GM12878 (cell line): ENCODE measurements around the gene BTC. TPM values are rescaled to one million over a fixed set of nuclear protein-coding genes. Genes with fewer than 3 reads are reported as not detected.

Source experiments
- ATAC-seq: fragments of 200-7000 bp; cut with Tn5 transposase; 3 replicates; pipeline ENCODE4 v1.9.1; 2020; ENCODE audit warnings: mild to moderate bottlenecking, moderate library complexity
- BruUV-seq: library from RNA; stranded (reverse); fragments of 400-500 nt; replicated peaks from 2 replicates; lab custom pipeline; 2021; lab: Mats Ljungman, UMichigan
- CTCF ChIA-PET: fragments of 300-600 bp; sonication (Branson Sonifier 250); formaldehyde crosslinking; extraction: SDS; loops from one replicate; lab custom pipeline; 2021; ENCODE audit warnings: inconsistent platforms; lab: Yijun Ruan, JAX
- POLR2A ChIA-PET: fragments of 350-600 bp; formaldehyde crosslinking; extraction: SDS; loops from one replicate; lab custom pipeline; 2021; ENCODE audit warnings: inconsistent platforms; lab: Charles Lee
- RAD21 ChIA-PET: fragments of 300-600 bp; sonication (Branson Sonifier 250); formaldehyde crosslinking; loops from one replicate; lab custom pipeline; 2023; ENCODE audit warnings: antibody characterized with exemption; ENCODE audit not compliant: unreplicated experiment; lab: Charles Lee
- SMC1A ChIA-PET: fragments of 300-600 bp; sonication (Branson Sonifier 250); formaldehyde crosslinking; loops from one replicate; lab custom pipeline; 2023; ENCODE audit not compliant: unreplicated experiment, uncharacterized antibody; lab: Charles Lee
- DNase-seq: peaks from one replicate; pipeline ENCODE4 v3.0.0-alpha.2; 2011; ENCODE audit warnings: low read depth, low spot score
- FAIRE-seq: peaks from 3 replicates; lab custom pipeline; 2011; peaks lifted over from hg19 to GRCh38; lab: Jason Lieb, UNC
- H2AFZ ChIP-seq: 2 replicates; pipeline ENCODE4 v1.6.0; 2011; ENCODE audit warnings: low read depth, low read length, control low read depth; ENCODE audit not compliant: control insufficient read depth
- H3K27ac ChIP-seq: 2 replicates; pipeline ENCODE4 v1.5.1; 2011; ENCODE audit warnings: control low read depth; ENCODE audit not compliant: control insufficient read depth, insufficient read depth
- H3K27me3 ChIP-seq, 2 experiments: replicated peaks in 1 of 2; 2 replicates each; pipeline versions ENCODE4 v1.6.0 to v1.6.1; 2011; ENCODE audit warnings: low read length in 1 of 2; ENCODE audit not compliant: control insufficient read depth in 2 of 2, insufficient read depth in 2 of 2
- H3K36me3 ChIP-seq, 2 experiments: 2 replicates each; pipeline ENCODE4 v1.5.1; 2011; ENCODE audit warnings: low read length in 1 of 2; ENCODE audit not compliant: control insufficient read depth in 2 of 2, insufficient read depth in 2 of 2
- H3K4me1 ChIP-seq: 2 replicates; pipeline ENCODE4 v1.6.1; 2011; ENCODE audit warnings: mild to moderate bottlenecking, low read length, moderate library complexity, mixed read lengths; ENCODE audit not compliant: control insufficient read depth, insufficient read depth
- H3K4me2 ChIP-seq: 2 replicates; pipeline ENCODE4 v1.6.0; 2011; ENCODE audit warnings: control low read depth; ENCODE audit not compliant: control insufficient read depth, insufficient read depth
- H3K4me3 ChIP-seq: fragments of 200-600 bp; sonication (generic); 2 replicates; pipeline ENCODE4 v1.5.1; 2016
- H3K79me2 ChIP-seq: 2 replicates; pipeline ENCODE4 v1.6.0; 2011; ENCODE audit warnings: low read length; ENCODE audit not compliant: control insufficient read depth, insufficient read depth
- H3K9ac ChIP-seq: 2 replicates; pipeline ENCODE4 v1.8.0; 2011; ENCODE audit warnings: low read length, control low read depth, mixed read lengths; ENCODE audit not compliant: control insufficient read depth, insufficient read depth
- H3K9me3 ChIP-seq: replicated peaks from 3 replicates; pipeline ENCODE4 v1.5.1; 2011; ENCODE audit warnings: mild to moderate bottlenecking, low read length; ENCODE audit not compliant: control insufficient read depth, insufficient read depth
- H4K20me1 ChIP-seq: 2 replicates; pipeline ENCODE4 v1.6.0; 2011; ENCODE audit not compliant: control insufficient read depth, insufficient read depth
- BCL3 ChIP-seq: IDR thresholded peaks from 2 replicates; pipeline ENCODE4 v1.6.1; 2011; ENCODE audit warnings: borderline replicate concordance, low read depth, mild to moderate bottlenecking, moderate library complexity, low read length; ENCODE audit not compliant: insufficient read depth, poor library complexity, severe bottlenecking
- CREB1 ChIP-seq: IDR thresholded peaks from 2 replicates; pipeline ENCODE4 v1.6.1; 2012; ENCODE audit warnings: low read depth, mild to moderate bottlenecking, inconsistent platforms
- EP300 ChIP-seq, 2 experiments: fragments of 150-350 bp in 1 of 2; IDR thresholded peaks; 2 replicates each; pipeline ENCODE4 v1.6.1; 2011 to 2012; ENCODE audit warnings: low read depth in 2 of 2, low read length in 2 of 2, borderline replicate concordance in 1 of 2, improper control_type of control experiment in 1 of 2, inconsistent platforms in 1 of 2; ENCODE audit not compliant: control insufficient read depth in 1 of 2
- ESRRA ChIP-seq: IDR thresholded peaks from 2 replicates; pipeline ENCODE4 v1.6.1; 2012; ENCODE audit warnings: mild to moderate bottlenecking, low read length, improper control_type of control experiment
- GABPA ChIP-seq: IDR thresholded peaks from 2 replicates; pipeline ENCODE4 v1.6.1; 2014; ENCODE audit warnings: antibody characterized with exemption, low read depth, mild to moderate bottlenecking, inconsistent platforms
- HDAC6 ChIP-seq: fragments of 200-600 bp; sonication (generic); IDR thresholded peaks from one replicate; pipeline ENCODE4 v1.8.0; 2017; ENCODE audit warnings: antibody characterized with exemption; ENCODE audit not compliant: unreplicated experiment
- MYB ChIP-seq: fragments of 150-350 bp; IDR thresholded peaks from 2 replicates; pipeline ENCODE4 v1.6.1; 2014; ENCODE audit warnings: mild to moderate bottlenecking, low read depth, low read length, borderline replicate concordance
- NFYA ChIP-seq: IDR thresholded peaks from 2 replicates; pipeline ENCODE4 v1.6.1; 2011; ENCODE audit warnings: low read depth, mild to moderate bottlenecking, low read length, improper control_type of control experiment, borderline replicate concordance
- PKNOX1 ChIP-seq: fragments of 450-650 bp; IDR thresholded peaks from 2 replicates; pipeline ENCODE4 v1.6.1; 2016; ENCODE audit warnings: mild to moderate bottlenecking
- PML ChIP-seq: IDR thresholded peaks from 2 replicates; pipeline ENCODE4 v1.6.1; 2012; ENCODE audit warnings: low read length, inconsistent platforms
- RB1 ChIP-seq: fragments of 450-650 bp; formaldehyde crosslinking; IDR thresholded peaks from 2 replicates; pipeline ENCODE4 v1.6.1; 2017; ENCODE audit warnings: mild to moderate bottlenecking, borderline replicate concordance
- SP1 ChIP-seq: IDR thresholded peaks from one replicate; pipeline ENCODE4 v1.6.1; 2011; ENCODE audit warnings: low read depth, low read length
- SRF ChIP-seq, 2 experiments: IDR thresholded peaks; 2 replicates each; pipeline ENCODE4 v1.6.1; 2011; ENCODE audit warnings: low read depth in 2 of 2, low read length in 2 of 2, mild to moderate bottlenecking in 1 of 2, moderate library complexity in 1 of 2
- STAT3 ChIP-seq: IDR thresholded peaks from 2 replicates; pipeline ENCODE4 v1.6.1; 2011; ENCODE audit warnings: low read depth, low read length, improper control_type of control experiment
- USF2 ChIP-seq: IDR thresholded peaks from 2 replicates; pipeline ENCODE4 v1.6.1; 2011; ENCODE audit warnings: low read depth, low read length, improper control_type of control experiment, borderline replicate concordance
- YY1 ChIP-seq: IDR thresholded peaks from 2 replicates; pipeline ENCODE4 v1.6.1; 2011; ENCODE audit warnings: low read depth, mild to moderate bottlenecking, low read length
- ZBED1 ChIP-seq: IDR thresholded peaks from 2 replicates; pipeline ENCODE4 v1.6.1; 2016; ENCODE audit warnings: borderline replicate concordance
- ZNF207 ChIP-seq: fragments of 450-650 bp; IDR thresholded peaks from 2 replicates; pipeline ENCODE4 v1.6.1; 2014; ENCODE audit warnings: antibody characterized with exemption, mild to moderate bottlenecking, borderline replicate concordance
- ZNF622 ChIP-seq: fragments of 450-650 bp; IDR thresholded peaks from 2 replicates; pipeline ENCODE4 v1.6.1; 2017; ENCODE audit warnings: mild to moderate bottlenecking, inconsistent platforms
- WGBS: methylation state at CpG from one replicate; pipeline ENCODE4 v1.1.6; 2016; ENCODE audit warnings: low lambda C conversion rate; ENCODE audit not compliant: insufficient replicate concordance, insufficient coverage; ENCODE audit errors: missing lambda C conversion rate; 5-methylcytosine and 5-hydroxymethylcytosine counted together
- in situ Hi-C: fragments of 300-500 bp; cut with MboI; formaldehyde crosslinking; loops from 9 replicates; pipeline ENCODE4 v1.14.3; 2018; ENCODE audit warnings: mixed read lengths
- intact Hi-C: fragments of 100-400 bp; cut with micrococcal nuclease; formaldehyde crosslinking; loops from one replicate; pipeline ENCODE4 v1.14.2; 2022; ENCODE audit not compliant: unreplicated experiment
- polyA plus RNA-seq, 11 experiments: library from polyadenylated mRNA; depleted of rRNA in 4 of 11; unstranded in 6 of 11; stranded (reverse) in 5 of 11; fragments of >200 nt; fragmentation: Nextera tagmentation in 4 of 11; fragmentation: Illumina TruSeq in 1 of 11; extraction: Ambion mirVana in 4 of 11; extraction: Trizol in 1 of 11; gene quantifications; 1 replicate in 1 of 11; 2 replicates in 10 of 11; pipeline versions ENCODE4 v1.2.1 to v1.2.3, GENCODE V29; 2011 to 2016; ENCODE audit warnings: inconsistent platforms in 2 of 11, missing spikeins in 2 of 11, low read depth in 1 of 11
- total RNA-seq, 4 experiments: library from RNA; depleted of rRNA in 3 of 4; stranded (reverse); fragments of >200 nt in 3 of 4; fragmentation: Illumina TruSeq in 1 of 4; extraction: Trizol in 1 of 4; gene quantifications; 2 replicates each; pipeline versions ENCODE4 v1.2.1 to v1.2.3, GENCODE V29; 2013 to 2021

The BTC gene
- total and polyA plus RNA-seq, 10 of the 15 experiments (the other 5 are each of a cell fraction or from before 2014, with no cell fraction given): not detected

GRCh38 chr4:74738464-74739143, 55.7 kb downstream of the BTC start:
- ChIA-PET POLR2A (no interaction called here), SMC1A (no interaction called here), CTCF (no interaction called here), RAD21 (no interaction called here)
- Histone ChIP-seq H3K4me1 (no peaks in the 10 kb centered on the region), H4K20me1 (no peaks in the 10 kb centered on the region), H3K9ac (no peak overlapping the region), H3K4me3 (no peak overlapping the region), H3K27ac (no peak overlapping the region), H3K36me3 (no peaks in the 10 kb centered on the region), H3K4me2 (no peak overlapping the region), H2AFZ (no peak overlapping the region), H3K27me3 (no peaks in the 10 kb centered on the region), H3K9me3 (no peaks in the 10 kb centered on the region), H3K79me2 (no peaks in the 10 kb centered on the region)
- TF ChIP-seq ZBED1: no peak
- no peak for TF ChIP-seq ESRRA
- TF ChIP-seq PML: no peak
- TF ChIP-seq YY1: no peak
- TF ChIP-seq USF2: no peak
- TF ChIP-seq PKNOX1: no peak
- TF ChIP-seq ZNF207: no peak
- no peak for TF ChIP-seq EP300 (IDR thresholded peaks at IDR 0.05; ENCODE audit: borderline replicate concordance in 1 of 2, control insufficient read depth in 1 of 2, low read depth in 2 of 2, low read length in 2 of 2)
- no peak for TF ChIP-seq RB1
- no peak for TF ChIP-seq CREB1
- TF ChIP-seq MYB: no peak
- no peak for TF ChIP-seq STAT3
- TF ChIP-seq ZNF622: no peak
- TF ChIP-seq NFYA: no peak
- no peak for TF ChIP-seq SRF (IDR thresholded peaks at IDR 0.05; ENCODE audit: low read depth in 2 of 2, low read length in 2 of 2)
- TF ChIP-seq BCL3: no peak
- TF ChIP-seq GABPA: no peak
- TF ChIP-seq SP1: no peak
- TF ChIP-seq HDAC6: no peak
- FAIRE-seq (no peak), DNase-seq (no peak), ATAC-seq (no peak)
- WGBS: 10% methylated on average over 3 of the region's 3 CpGs
- no TSS peak for BruUV-seq
- in situ Hi-C loops (no loop called here), intact Hi-C loops (no loop called here)
